Lower leg skin (tissue), 3 donors: ENCODE results near the gene CYP2D6.

Experiments
- CTCF ChIP-seq, 3 donors: fragments of 450-650 bp; IDR thresholded peaks; one replicate each; pipeline ENCODE4 v1.5.1; 2016; ENCODE audit warnings: antibody characterized with exemption in 3 of 3, mild to moderate bottlenecking in 3 of 3, moderate library complexity in 2 of 3
- POLR2A ChIP-seq, 2 donors: fragments of 450-650 bp; IDR thresholded peaks; one replicate each; pipeline ENCODE4 v1.6.1; 2016 to 2017; ENCODE audit warnings: antibody characterized with exemption in 2 of 2, mild to moderate bottlenecking in 1 of 2, moderate library complexity in 1 of 2

GRCh38 chr22:42171946-42172719, 41.5 kb upstream of the CYP2D6 start:
- no peak for TF ChIP-seq CTCF (IDR thresholded peaks at IDR 0.05)
- no peak for TF ChIP-seq POLR2A (IDR thresholded peaks at IDR 0.05)
